Neural cell (in vitro differentiated cells): Measurements from ENCODE around the gene MUC5B. TPM values are rescaled to one million over a fixed set of nuclear protein-coding genes. Genes with fewer than 3 reads are reported as not detected.

Source experiments
- H2AFZ ChIP-seq: fragments of 200-600, 300-800 bp; sonication (generic), shearing (Covaris generic); 2 replicates; pipeline ENCODE4 v1.6.0; 2014; ENCODE audit warnings: low read depth, mild to moderate bottlenecking, antibody characterized with exemption, low read length, moderate library complexity
- H3F3A ChIP-seq: fragments of 200-600 bp; shearing (Covaris generic); 2 replicates; pipeline ENCODE4 v1.6.1; 2016; ENCODE audit warnings: mild to moderate bottlenecking, moderate library complexity, mixed read lengths, antibody characterized with exemption, low read length; ENCODE audit not compliant: insufficient read depth, poor library complexity, severe bottlenecking
- H3K27ac ChIP-seq: fragments of 200-600, 300-800 bp; sonication (generic), shearing (Covaris generic); 2 replicates; pipeline ENCODE4 v1.5.1; 2014; ENCODE audit warnings: mild to moderate bottlenecking, low read length, moderate library complexity
- H3K27me3 ChIP-seq: fragments of 300-800, 200-600 bp; sonication (generic), shearing (Covaris generic); 2 replicates; pipeline ENCODE4 v1.6.0; 2014; ENCODE audit warnings: mild to moderate bottlenecking, low read depth, low read length, moderate library complexity; ENCODE audit not compliant: insufficient read depth
- H3K36me3 ChIP-seq: fragments of 300-800, 200-600 bp; sonication (generic), shearing (Covaris generic); 2 replicates; pipeline ENCODE4 v1.5.1; 2014; ENCODE audit warnings: mild to moderate bottlenecking, antibody characterized with exemption, low read length, moderate library complexity; ENCODE audit not compliant: insufficient read depth
- H3K4me2 ChIP-seq: fragments of 300-800, 200-600 bp; sonication (generic), shearing (Covaris generic); 2 replicates; pipeline ENCODE4 v1.6.0; 2014; ENCODE audit warnings: mild to moderate bottlenecking, low read length
- H3K4me3 ChIP-seq: fragments of 300-800, 200-600 bp; sonication (generic), shearing (Covaris generic); 2 replicates; pipeline ENCODE4 v1.5.1; 2014; ENCODE audit warnings: mild to moderate bottlenecking, low read length, moderate library complexity
- H3K79me2 ChIP-seq: fragments of 200-600 bp; shearing (Covaris generic); replicated peaks from 2 replicates; pipeline ENCODE4 v1.6.0; 2014; ENCODE audit warnings: mild to moderate bottlenecking, low read length, moderate library complexity; ENCODE audit not compliant: insufficient read depth
- H3K9ac ChIP-seq: fragments of 300-800, 200-600 bp; sonication (generic), shearing (Covaris generic); 2 replicates; pipeline ENCODE4 v1.6.1; 2016; ENCODE audit warnings: mild to moderate bottlenecking, low read length, mixed read lengths
- H3K9me2 ChIP-seq: fragments of 200-600 bp; shearing (Covaris generic); 2 replicates; pipeline ENCODE4 v1.6.1; 2016; ENCODE audit warnings: mild to moderate bottlenecking, low read length, mixed read lengths; ENCODE audit not compliant: insufficient read depth
- H3K9me3 ChIP-seq: fragments of 200-600, 300-800 bp; sonication (generic), shearing (Covaris generic); 2 replicates; pipeline ENCODE4 v1.6.1; 2016; ENCODE audit warnings: mild to moderate bottlenecking, mixed run types, low read length, moderate library complexity, mixed read lengths
- H4K20me1 ChIP-seq: fragments of 200-600 bp; shearing (Covaris generic); 2 replicates; pipeline ENCODE4 v1.6.1; 2016; ENCODE audit warnings: mild to moderate bottlenecking, mixed run types; ENCODE audit not compliant: insufficient read depth
- EP300 ChIP-seq: fragments of 450-650 bp; conservative IDR thresholded peaks from 2 replicates; pipeline ENCODE4 v1.6.1; 2014; ENCODE audit warnings: antibody characterized with exemption, mild to moderate bottlenecking, moderate library complexity; ENCODE audit not compliant: poor library complexity, severe bottlenecking
- EZH2 ChIP-seq: fragments of 200-600, 300-800 bp; shearing (Covaris generic), sonication (generic); IDR thresholded peaks from 2 replicates; pipeline ENCODE4 v1.6.1; 2014; ENCODE audit warnings: antibody characterized with exemption, low read length, borderline replicate concordance, mild to moderate bottlenecking; ENCODE audit not compliant: insufficient read depth, poor library complexity, severe bottlenecking
- MXI1 ChIP-seq: fragments of 450-650 bp; conservative IDR thresholded peaks from 2 replicates; pipeline ENCODE4 v1.6.1; 2014; ENCODE audit warnings: antibody characterized with exemption, mild to moderate bottlenecking; ENCODE audit not compliant: poor library complexity, severe bottlenecking
- POLR2AphosphoS5 ChIP-seq: IDR thresholded peaks from 2 replicates; pipeline ENCODE4 v1.6.1; 2012
- RAD21 ChIP-seq: fragments of 450-650 bp; conservative IDR thresholded peaks from 2 replicates; pipeline ENCODE4 v1.6.1; 2014; ENCODE audit warnings: antibody characterized with exemption, mild to moderate bottlenecking, moderate library complexity
- SMC3 ChIP-seq: fragments of 450-650 bp; conservative IDR thresholded peaks from 2 replicates; pipeline ENCODE4 v1.6.1; 2014; ENCODE audit warnings: antibody characterized with exemption, mild to moderate bottlenecking, moderate library complexity; ENCODE audit not compliant: poor library complexity
- TAF1 ChIP-seq: IDR thresholded peaks from 2 replicates; pipeline ENCODE4 v1.6.1; 2012; ENCODE audit warnings: low read depth
- polyA plus RNA-seq: library from polyadenylated mRNA; depleted of rRNA; stranded (reverse); fragments of >200 nt; gene quantifications from 2 replicates; pipeline ENCODE4 v1.2.3, GENCODE V29; 2014
- TF ChIP-seq, protein P1 (sequence below): fragments of 450-650 bp; IDR thresholded peaks from 2 replicates; pipeline ENCODE4 v1.5.1; 2014; ENCODE audit warnings: antibody characterized with exemption, mild to moderate bottlenecking, moderate library complexity; ENCODE audit not compliant: poor library complexity, severe bottlenecking
- TF ChIP-seq, protein P2 (sequence below): IDR thresholded peaks from 2 replicates; pipeline ENCODE4 v1.6.1; 2012; ENCODE audit warnings: borderline replicate concordance

MUC5B gene
- polyA plus RNA-seq, 1 donor from 2014 or later = not detected

DNA sequence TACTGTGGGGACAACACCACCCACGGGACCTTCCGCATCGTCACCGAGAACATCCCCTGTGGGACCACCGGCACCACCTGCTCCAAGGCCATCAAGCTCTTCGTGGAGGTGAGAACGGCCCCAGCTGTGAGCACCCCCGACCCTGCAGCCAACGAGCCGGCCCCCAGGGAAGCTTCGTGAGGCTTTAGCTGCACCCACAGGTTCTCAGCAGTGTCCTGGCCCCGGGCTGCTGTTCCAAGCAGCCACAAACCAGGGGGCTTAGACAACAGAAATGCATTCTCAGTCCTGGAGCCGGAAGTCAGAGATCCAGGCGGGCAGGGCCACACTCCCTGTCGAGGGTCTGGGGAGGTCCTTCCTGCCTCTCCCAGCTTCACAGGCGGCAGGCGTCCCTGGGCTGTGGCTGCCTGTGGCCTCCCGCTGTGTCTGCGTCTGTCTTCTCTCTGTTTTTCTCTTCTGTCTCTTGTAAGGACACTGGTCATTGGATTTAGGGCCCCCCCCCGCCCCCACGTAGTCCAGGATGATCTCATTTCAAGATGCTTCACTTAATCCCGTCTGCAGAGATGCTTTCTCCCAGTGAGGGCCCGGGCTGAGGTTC lies 12.5 kb downstream of the MUC5B start:
- Histone ChIP-seq H3K27me3 (no peaks in the 10 kb centered on the region), H3K4me2 (no peak overlapping the region), H2AFZ (no peak overlapping the region), H4K20me1 (no peaks in the 10 kb centered on the region), H3K36me3 (no peaks in the 10 kb centered on the region), H3K4me3 (no peak overlapping the region), H3K9me2 (no peaks in the 10 kb centered on the region), H3F3A (no peaks in the 10 kb centered on the region), H3K79me2 (no peaks in the 10 kb centered on the region), H3K9me3 (no peaks in the 10 kb centered on the region), H3K9ac (no peak overlapping the region), H3K27ac (no peak overlapping the region)
- TF ChIP-seq, protein P1, sequence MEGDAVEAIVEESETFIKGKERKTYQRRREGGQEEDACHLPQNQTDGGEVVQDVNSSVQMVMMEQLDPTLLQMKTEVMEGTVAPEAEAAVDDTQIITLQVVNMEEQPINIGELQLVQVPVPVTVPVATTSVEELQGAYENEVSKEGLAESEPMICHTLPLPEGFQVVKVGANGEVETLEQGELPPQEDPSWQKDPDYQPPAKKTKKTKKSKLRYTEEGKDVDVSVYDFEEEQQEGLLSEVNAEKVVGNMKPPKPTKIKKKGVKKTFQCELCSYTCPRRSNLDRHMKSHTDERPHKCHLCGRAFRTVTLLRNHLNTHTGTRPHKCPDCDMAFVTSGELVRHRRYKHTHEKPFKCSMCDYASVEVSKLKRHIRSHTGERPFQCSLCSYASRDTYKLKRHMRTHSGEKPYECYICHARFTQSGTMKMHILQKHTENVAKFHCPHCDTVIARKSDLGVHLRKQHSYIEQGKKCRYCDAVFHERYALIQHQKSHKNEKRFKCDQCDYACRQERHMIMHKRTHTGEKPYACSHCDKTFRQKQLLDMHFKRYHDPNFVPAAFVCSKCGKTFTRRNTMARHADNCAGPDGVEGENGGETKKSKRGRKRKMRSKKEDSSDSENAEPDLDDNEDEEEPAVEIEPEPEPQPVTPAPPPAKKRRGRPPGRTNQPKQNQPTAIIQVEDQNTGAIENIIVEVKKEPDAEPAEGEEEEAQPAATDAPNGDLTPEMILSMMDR = no peak
- TF ChIP-seq TAF1 (no peak), MXI1 (no peak), RAD21 (no peak), SMC3 (no peak), EP300 (no peak), EZH2 (no peak), POLR2AphosphoS5 (no peak)
- TF ChIP-seq, protein P2, sequence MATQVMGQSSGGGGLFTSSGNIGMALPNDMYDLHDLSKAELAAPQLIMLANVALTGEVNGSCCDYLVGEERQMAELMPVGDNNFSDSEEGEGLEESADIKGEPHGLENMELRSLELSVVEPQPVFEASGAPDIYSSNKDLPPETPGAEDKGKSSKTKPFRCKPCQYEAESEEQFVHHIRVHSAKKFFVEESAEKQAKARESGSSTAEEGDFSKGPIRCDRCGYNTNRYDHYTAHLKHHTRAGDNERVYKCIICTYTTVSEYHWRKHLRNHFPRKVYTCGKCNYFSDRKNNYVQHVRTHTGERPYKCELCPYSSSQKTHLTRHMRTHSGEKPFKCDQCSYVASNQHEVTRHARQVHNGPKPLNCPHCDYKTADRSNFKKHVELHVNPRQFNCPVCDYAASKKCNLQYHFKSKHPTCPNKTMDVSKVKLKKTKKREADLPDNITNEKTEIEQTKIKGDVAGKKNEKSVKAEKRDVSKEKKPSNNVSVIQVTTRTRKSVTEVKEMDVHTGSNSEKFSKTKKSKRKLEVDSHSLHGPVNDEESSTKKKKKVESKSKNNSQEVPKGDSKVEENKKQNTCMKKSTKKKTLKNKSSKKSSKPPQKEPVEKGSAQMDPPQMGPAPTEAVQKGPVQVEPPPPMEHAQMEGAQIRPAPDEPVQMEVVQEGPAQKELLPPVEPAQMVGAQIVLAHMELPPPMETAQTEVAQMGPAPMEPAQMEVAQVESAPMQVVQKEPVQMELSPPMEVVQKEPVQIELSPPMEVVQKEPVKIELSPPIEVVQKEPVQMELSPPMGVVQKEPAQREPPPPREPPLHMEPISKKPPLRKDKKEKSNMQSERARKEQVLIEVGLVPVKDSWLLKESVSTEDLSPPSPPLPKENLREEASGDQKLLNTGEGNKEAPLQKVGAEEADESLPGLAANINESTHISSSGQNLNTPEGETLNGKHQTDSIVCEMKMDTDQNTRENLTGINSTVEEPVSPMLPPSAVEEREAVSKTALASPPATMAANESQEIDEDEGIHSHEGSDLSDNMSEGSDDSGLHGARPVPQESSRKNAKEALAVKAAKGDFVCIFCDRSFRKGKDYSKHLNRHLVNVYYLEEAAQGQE = no peak

DNA sequence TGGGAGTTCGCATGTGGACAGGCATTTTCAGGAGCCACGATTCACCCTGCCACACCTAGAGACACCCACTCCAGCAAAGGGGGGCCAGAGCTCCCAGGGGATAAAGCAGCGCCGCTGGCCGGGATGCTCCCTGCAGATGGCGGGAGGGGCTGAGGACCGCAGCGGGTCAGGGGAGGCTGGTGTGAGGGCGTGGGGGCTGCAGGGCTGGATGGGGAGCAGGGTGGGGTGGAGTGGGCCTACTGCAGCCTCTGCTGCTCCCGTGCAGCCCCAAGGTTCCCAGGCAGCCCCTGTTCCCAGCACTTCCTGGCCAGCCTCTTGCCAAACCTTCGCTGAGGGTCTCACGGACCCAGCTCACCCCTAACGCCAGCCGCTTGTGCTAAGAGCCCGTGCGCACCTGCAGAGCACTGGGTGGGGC lies 13.0 kb downstream of the MUC5B start:
- H3K9me3 ChIP-seq = no peaks in the 10 kb centered on the region
- no peaks in the 10 kb centered on the region for H3K9me2 ChIP-seq
- no peaks in the 10 kb centered on the region for H3F3A ChIP-seq
- no peak overlapping the region for H3K4me2 ChIP-seq
- TF ChIP-seq, protein P2 = no peak
- no peak for TF ChIP-seq POLR2AphosphoS5
- no peak for TF ChIP-seq SMC3
- no peak for TF ChIP-seq RAD21
- TF ChIP-seq EZH2 = no peak
- TF ChIP-seq TAF1 = no peak
- TF ChIP-seq MXI1 = no peak
- no peak for TF ChIP-seq EP300
- TF ChIP-seq, protein P1 = no peak
- no peaks in the 10 kb centered on the region for H3K36me3 ChIP-seq
- H3K9ac ChIP-seq = no peak overlapping the region
- no peak overlapping the region for H3K27ac ChIP-seq
- H3K79me2 ChIP-seq = no peaks in the 10 kb centered on the region
- H4K20me1 ChIP-seq = no peaks in the 10 kb centered on the region
- H3K27me3 ChIP-seq = no peaks in the 10 kb centered on the region
- no peak overlapping the region for H3K4me3 ChIP-seq
- no peak overlapping the region for H2AFZ ChIP-seq
